Liver (tissue), 9 donors: ENCODE results near the gene M1AP. TPM values are rescaled to one million over a fixed set of nuclear protein-coding genes. Genes with fewer than 3 reads are reported as not detected.

ENCODE experiments used
- DNase-seq: peaks from one replicate; pipeline ENCODE4 v3.0.0-alpha.2; 2017; ENCODE audit warnings: low spot score
- H3K27ac ChIP-seq, 2 donors: one replicate each; pipeline ENCODE4 v1.7.0; 2013; ENCODE audit warnings: inconsistent platforms in 2 of 2, low read length in 2 of 2, control low read depth in 1 of 2, low read depth in 1 of 2, mild to moderate bottlenecking in 1 of 2
- H3K27me3 ChIP-seq, 4 donors: one replicate each; pipeline versions ENCODE4 v1.6.1 to v1.7.0; 2013; ENCODE audit warnings: low read length in 3 of 4, inconsistent platforms in 1 of 4, mild to moderate bottlenecking in 1 of 4, moderate library complexity in 1 of 4; ENCODE audit not compliant: control insufficient read depth in 4 of 4, insufficient read depth in 4 of 4
- H3K36me3 ChIP-seq, 4 donors: one replicate each; pipeline versions ENCODE4 v1.6.1 to v1.7.0; 2013; ENCODE audit warnings: low read length in 3 of 4, mild to moderate bottlenecking in 3 of 4, low read depth in 1 of 4, moderate library complexity in 1 of 4; ENCODE audit not compliant: control insufficient read depth in 4 of 4, insufficient read depth in 3 of 4
- H3K4me1 ChIP-seq, 4 donors: one replicate each; pipeline versions ENCODE4 v1.6.1 to v1.7.0; 2013; ENCODE audit warnings: low read length in 3 of 4, mild to moderate bottlenecking in 3 of 4, moderate library complexity in 1 of 4; ENCODE audit not compliant: control insufficient read depth in 4 of 4, insufficient read depth in 4 of 4
- H3K4me3 ChIP-seq, 3 donors: one replicate each; pipeline versions ENCODE4 v1.6.1 to v1.7.0; 2013; ENCODE audit warnings: low read length in 3 of 3, control low read depth in 1 of 3, low read depth in 1 of 3, mild to moderate bottlenecking in 1 of 3
- H3K9ac ChIP-seq, 2 donors: one replicate each; pipeline ENCODE4 v1.7.0; 2013; ENCODE audit warnings: low read length in 2 of 2, mild to moderate bottlenecking in 2 of 2, moderate library complexity in 2 of 2, control low read depth in 1 of 2, low read depth in 1 of 2
- H3K9me3 ChIP-seq, 4 donors: one replicate each; pipeline versions ENCODE4 v1.6.1 to v1.7.0; 2013; ENCODE audit warnings: low read length in 3 of 4; ENCODE audit not compliant: control insufficient read depth in 4 of 4
- ATF3 ChIP-seq: IDR thresholded peaks from 2 replicates; pipeline ENCODE4 v1.6.1; 2016; ENCODE audit warnings: antibody characterized with exemption
- CTCF ChIP-seq: fragments of 150-350 bp; IDR thresholded peaks from 2 replicates; pipeline ENCODE4 v1.5.1; 2017; ENCODE audit warnings: improper control_type of control experiment, low read depth, low read length; ENCODE audit not compliant: missing input control
- FOXA1 ChIP-seq: IDR thresholded peaks from 2 replicates; pipeline ENCODE4 v1.6.1; 2016; ENCODE audit warnings: antibody characterized with exemption
- FOXA2 ChIP-seq: IDR thresholded peaks from 2 replicates; pipeline ENCODE4 v1.6.1; 2016; ENCODE audit warnings: antibody characterized with exemption
- GABPA ChIP-seq, 2 donors: IDR thresholded peaks in 1 of 2; conservative IDR thresholded peaks in 1 of 2; 2 replicates each; pipeline ENCODE4 v1.6.1; 2016; ENCODE audit warnings: antibody characterized with exemption in 2 of 2, mild to moderate bottlenecking in 1 of 2, moderate library complexity in 1 of 2
- HNF4A ChIP-seq, 2 donors: conservative IDR thresholded peaks; 2 replicates each; pipeline ENCODE4 v1.6.1; 2016; ENCODE audit warnings: antibody characterized with exemption in 2 of 2, mild to moderate bottlenecking in 2 of 2
- HNF4G ChIP-seq: IDR thresholded peaks from 2 replicates; pipeline ENCODE4 v1.6.1; 2016; ENCODE audit warnings: antibody characterized with exemption
- MAX ChIP-seq: IDR thresholded peaks from 2 replicates; pipeline ENCODE4 v1.6.1; 2016; ENCODE audit warnings: antibody characterized with exemption
- NR2F2 ChIP-seq: IDR thresholded peaks from 2 replicates; pipeline ENCODE4 v1.6.1; 2016; ENCODE audit warnings: antibody characterized with exemption
- REST ChIP-seq: IDR thresholded peaks from 2 replicates; pipeline ENCODE4 v1.6.1; 2016; ENCODE audit warnings: antibody characterized with exemption, mild to moderate bottlenecking
- RXRA ChIP-seq, 2 donors: IDR thresholded peaks; 2 replicates each; pipeline ENCODE4 v1.6.1; 2017 to 2018; ENCODE audit warnings: antibody characterized with exemption in 2 of 2, mild to moderate bottlenecking in 1 of 2
- SP1 ChIP-seq: IDR thresholded peaks from 2 replicates; pipeline ENCODE4 v1.6.1; 2018; ENCODE audit warnings: antibody characterized with exemption, mild to moderate bottlenecking
- TAF1 ChIP-seq: conservative IDR thresholded peaks from 2 replicates; pipeline ENCODE4 v1.6.1; 2016; ENCODE audit warnings: antibody characterized with exemption, mild to moderate bottlenecking
- YY1 ChIP-seq: IDR thresholded peaks from 2 replicates; pipeline ENCODE4 v1.6.1; 2016; ENCODE audit warnings: antibody characterized with exemption, mild to moderate bottlenecking
- ZBTB33 ChIP-seq: IDR thresholded peaks from 2 replicates; pipeline ENCODE4 v1.6.1; 2016; ENCODE audit warnings: antibody characterized with exemption
- WGBS: extraction: QIAGEN DNeasy Blood & Tissue Kit; methylation state at CpG from one replicate; pipeline ENCODE4 v1.1.7; 2013; 5-methylcytosine and 5-hydroxymethylcytosine counted together
- polyA plus RNA-seq, 2 donors: library from polyadenylated mRNA; stranded (reverse) in 1 of 2; unstranded in 1 of 2; fragments of 200-250 nt in 1 of 2; fragments of >200 nt in 1 of 2; fragmentation: Nextera tagmentation in 1 of 2; extraction: Ambion mirVana in 1 of 2; gene quantifications; one replicate each; pipeline versions ENCODE4 v1.2.1 to v1.2.3, GENCODE V29; 2013 to 2015
- total RNA-seq, 2 donors: library from RNA; depleted of rRNA; stranded (reverse); fragments of >200 nt; gene quantifications; one replicate each; pipeline ENCODE4 v1.2.3, GENCODE V29; 2014
- donor health status: healthy.
- donor health status: healthy.
- donor health status: healthy.
- donor health status: healthy.
- donor health status: healthy.

Gene M1AP
- total and polyA plus RNA-seq, 4 donors: under 0.01 to 0.38 (median 0.08) TPM

- TF ChIP-seq REST: no peak
- no peak for TF ChIP-seq YY1
- no peak for TF ChIP-seq FOXA2
- no peak for TF ChIP-seq RXRA (IDR thresholded peaks at IDR 0.05)
- no peak for TF ChIP-seq GABPA (IDR thresholded peaks at IDR 0.05 in 1 of 2, conservative IDR thresholded peaks at IDR 0.05 in 1 of 2)
Measured at GRCh38 chr2:74576863-74577229, 71.3 kb downstream of the M1AP start (continued).

GRCh38 chr2:74576211-74576862 is 71.8 kb downstream of the M1AP start:
- H3K4me1 ChIP-seq: no peaks in the 10 kb centered on the region
- TF ChIP-seq GABPA (IDR thresholded peaks at IDR 0.05 in 1 of 2, conservative IDR thresholded peaks at IDR 0.05 in 1 of 2) (no peak), MAX (no peak), REST (no peak), FOXA1 (no peak), YY1 (no peak), SP1 (no peak)
- WGBS: 87% methylated on average over 7 of the region's 7 CpGs
- no peaks in the 10 kb centered on the region for H3K9me3 ChIP-seq
- H3K9ac ChIP-seq: no peak overlapping the region
- H3K4me3 ChIP-seq: no peak overlapping the region
- H3K27ac ChIP-seq: peak overlapping the region in 1 of 2 donors; percentile 42
- peaks cover 0 to 3% (median 0%) of the 10 kb centered on the region in 4 donors for H3K27me3 ChIP-seq
- DNase-seq: no peak
- H3K36me3 ChIP-seq: no peaks in the 10 kb centered on the region

- 85% methylated on average over 4 of the region's 4 CpGs for WGBS
- no peak overlapping the region for H3K9ac ChIP-seq
- no peaks in the 10 kb centered on the region for H3K36me3 ChIP-seq
- peaks cover 0 to 3% (median 0%) of the 10 kb centered on the region in 4 donors for H3K27me3 ChIP-seq
- no peaks in the 10 kb centered on the region for H3K9me3 ChIP-seq
- no peak for DNase-seq
- H3K4me1 ChIP-seq: no peaks in the 10 kb centered on the region
- H3K27ac ChIP-seq: no peak overlapping the region
- no peak overlapping the region for H3K4me3 ChIP-seq
- TF ChIP-seq HNF4G (no peak), SP1 (no peak), NR2F2 (no peak), TAF1 (no peak), ZBTB33 (no peak), FOXA1 (no peak), CTCF (no peak), HNF4A (conservative IDR thresholded peaks at IDR 0.05) (no peak), ATF3 (no peak), GABPA (IDR thresholded peaks at IDR 0.05 in 1 of 2, conservative IDR thresholded peaks at IDR 0.05 in 1 of 2) (no peak), YY1 (no peak)
Measured at GRCh38 chr2:74575320-74575719, 72.8 kb downstream of the M1AP start.
